Neural cell (in vitro differentiated cells): Measurements from ENCODE around the gene CFAP157.

ENCODE experiments used
- CTCF ChIP-seq: fragments of 450-650 bp; IDR thresholded peaks from 2 replicates; pipeline ENCODE4 v1.5.1; 2014; ENCODE audit warnings: antibody characterized with exemption, mild to moderate bottlenecking, moderate library complexity; ENCODE audit not compliant: poor library complexity, severe bottlenecking
- EP300 ChIP-seq: fragments of 450-650 bp; conservative IDR thresholded peaks from 2 replicates; pipeline ENCODE4 v1.6.1; 2014; ENCODE audit warnings: antibody characterized with exemption, mild to moderate bottlenecking, moderate library complexity; ENCODE audit not compliant: poor library complexity, severe bottlenecking
- EZH2 ChIP-seq: fragments of 200-600, 300-800 bp; shearing (Covaris generic), sonication (generic); IDR thresholded peaks from 2 replicates; pipeline ENCODE4 v1.6.1; 2014; ENCODE audit warnings: antibody characterized with exemption, low read length, borderline replicate concordance, mild to moderate bottlenecking; ENCODE audit not compliant: insufficient read depth, poor library complexity, severe bottlenecking
- MXI1 ChIP-seq: fragments of 450-650 bp; conservative IDR thresholded peaks from 2 replicates; pipeline ENCODE4 v1.6.1; 2014; ENCODE audit warnings: antibody characterized with exemption, mild to moderate bottlenecking; ENCODE audit not compliant: poor library complexity, severe bottlenecking
- POLR2AphosphoS5 ChIP-seq: IDR thresholded peaks from 2 replicates; pipeline ENCODE4 v1.6.1; 2012
- RAD21 ChIP-seq: fragments of 450-650 bp; conservative IDR thresholded peaks from 2 replicates; pipeline ENCODE4 v1.6.1; 2014; ENCODE audit warnings: antibody characterized with exemption, mild to moderate bottlenecking, moderate library complexity
- REST ChIP-seq: IDR thresholded peaks from 2 replicates; pipeline ENCODE4 v1.6.1; 2012; ENCODE audit warnings: borderline replicate concordance
- SMC3 ChIP-seq: fragments of 450-650 bp; conservative IDR thresholded peaks from 2 replicates; pipeline ENCODE4 v1.6.1; 2014; ENCODE audit warnings: antibody characterized with exemption, mild to moderate bottlenecking, moderate library complexity; ENCODE audit not compliant: poor library complexity
- TAF1 ChIP-seq: IDR thresholded peaks from 2 replicates; pipeline ENCODE4 v1.6.1; 2012; ENCODE audit warnings: low read depth

- TF ChIP-seq TAF1 (no peak), SMC3 (no peak), POLR2AphosphoS5 (no peak), REST (no peak), RAD21 (no peak), CTCF (no peak), EZH2 (no peak), EP300 (no peak), MXI1 (no peak)
These were observed 55.4 kb downstream of the CFAP157 start for GRCh38 chr9:127762111-127762676.
